ENCODE measurements around the gene COL9A1. TPM values are rescaled to one million over a fixed set of nuclear protein-coding genes. Genes with fewer than 3 reads are reported as not detected.

COL9A1 gene
- total RNA-seq, 1 experiment from 2014 or later = not detected

DNA sequence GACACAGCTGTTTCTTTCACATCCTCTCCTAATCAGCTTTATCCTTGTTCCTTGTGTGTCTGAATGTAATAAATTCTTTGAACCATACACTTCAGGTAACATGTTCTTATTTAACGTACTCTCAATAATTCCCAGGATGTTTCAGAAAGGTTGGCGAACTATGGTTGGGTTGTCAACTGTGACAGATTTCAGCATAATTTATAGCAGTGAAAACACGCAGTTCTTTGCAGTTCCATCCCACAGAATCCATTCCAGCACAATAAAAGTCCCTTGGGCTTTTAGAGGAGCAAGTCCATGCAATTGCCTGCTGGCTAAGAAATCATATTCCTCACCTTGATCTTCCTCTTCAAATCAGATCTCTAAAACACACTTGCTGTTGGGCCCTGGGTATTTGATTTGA lies 119.3 kb downstream of the COL9A1 start:
- CTCF ChIA-PET = no interaction called here
- ATAC-seq (no peak), DNase-seq (ENCODE audit: low read depth, low spot score) (no peak)
- in situ Hi-C loops (cut with HindIII; ENCODE audit: low pct_unique_long_range_greater_than_20kb, low sequenced_read_pairs) (no loop called here), intact Hi-C loops (cut with micrococcal nuclease; ENCODE audit: unreplicated experiment) (no loop called here)
- no peak overlapping the region for H3K4me3 ChIP-seq (ENCODE audit: low read depth in 2 of 2, low read length in 2 of 2)
- H3K4me1 ChIP-seq (ENCODE audit: control insufficient read depth, insufficient read depth, low read length) = no peaks in the 10 kb centered on the region
- H3K36me3 ChIP-seq (ENCODE audit: control insufficient read depth, insufficient read depth, low read length) = no peaks in the 10 kb centered on the region
- no TSS peak for BruUV-seq (replicated peaks)
- TF ChIP-seq REST (IDR thresholded peaks at IDR 0.05; ENCODE audit: insufficient read depth in 1 of 2, low read depth in 2 of 2, low read length in 1 of 2) = no peak
- TF ChIP-seq SIN3A (IDR thresholded peaks at IDR 0.05; ENCODE audit: borderline replicate concordance, insufficient read depth, low read depth, low read length) = no peak
- no peak for TF ChIP-seq TCF7L2 (IDR thresholded peaks at IDR 0.05; ENCODE audit: low read depth, low read length)
- TF ChIP-seq, protein P1, sequence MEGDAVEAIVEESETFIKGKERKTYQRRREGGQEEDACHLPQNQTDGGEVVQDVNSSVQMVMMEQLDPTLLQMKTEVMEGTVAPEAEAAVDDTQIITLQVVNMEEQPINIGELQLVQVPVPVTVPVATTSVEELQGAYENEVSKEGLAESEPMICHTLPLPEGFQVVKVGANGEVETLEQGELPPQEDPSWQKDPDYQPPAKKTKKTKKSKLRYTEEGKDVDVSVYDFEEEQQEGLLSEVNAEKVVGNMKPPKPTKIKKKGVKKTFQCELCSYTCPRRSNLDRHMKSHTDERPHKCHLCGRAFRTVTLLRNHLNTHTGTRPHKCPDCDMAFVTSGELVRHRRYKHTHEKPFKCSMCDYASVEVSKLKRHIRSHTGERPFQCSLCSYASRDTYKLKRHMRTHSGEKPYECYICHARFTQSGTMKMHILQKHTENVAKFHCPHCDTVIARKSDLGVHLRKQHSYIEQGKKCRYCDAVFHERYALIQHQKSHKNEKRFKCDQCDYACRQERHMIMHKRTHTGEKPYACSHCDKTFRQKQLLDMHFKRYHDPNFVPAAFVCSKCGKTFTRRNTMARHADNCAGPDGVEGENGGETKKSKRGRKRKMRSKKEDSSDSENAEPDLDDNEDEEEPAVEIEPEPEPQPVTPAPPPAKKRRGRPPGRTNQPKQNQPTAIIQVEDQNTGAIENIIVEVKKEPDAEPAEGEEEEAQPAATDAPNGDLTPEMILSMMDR (IDR thresholded peaks at IDR 0.05) = no peak
- no peak for TF ChIP-seq POLR2AphosphoS5 (IDR thresholded peaks at IDR 0.05; ENCODE audit: low read depth, low read length)
- H3K9me3 ChIP-seq (ENCODE audit: control insufficient read depth, insufficient read depth, low read depth, low read length) = no peaks in the 10 kb centered on the region
- H3K27ac ChIP-seq (ENCODE audit: low read length) = no peak overlapping the region
- POLR2A ChIA-PET = no interaction called here
- no peaks in the 10 kb centered on the region for H3K27me3 ChIP-seq (ENCODE audit: control insufficient read depth, insufficient read depth, low read length)

DNA sequence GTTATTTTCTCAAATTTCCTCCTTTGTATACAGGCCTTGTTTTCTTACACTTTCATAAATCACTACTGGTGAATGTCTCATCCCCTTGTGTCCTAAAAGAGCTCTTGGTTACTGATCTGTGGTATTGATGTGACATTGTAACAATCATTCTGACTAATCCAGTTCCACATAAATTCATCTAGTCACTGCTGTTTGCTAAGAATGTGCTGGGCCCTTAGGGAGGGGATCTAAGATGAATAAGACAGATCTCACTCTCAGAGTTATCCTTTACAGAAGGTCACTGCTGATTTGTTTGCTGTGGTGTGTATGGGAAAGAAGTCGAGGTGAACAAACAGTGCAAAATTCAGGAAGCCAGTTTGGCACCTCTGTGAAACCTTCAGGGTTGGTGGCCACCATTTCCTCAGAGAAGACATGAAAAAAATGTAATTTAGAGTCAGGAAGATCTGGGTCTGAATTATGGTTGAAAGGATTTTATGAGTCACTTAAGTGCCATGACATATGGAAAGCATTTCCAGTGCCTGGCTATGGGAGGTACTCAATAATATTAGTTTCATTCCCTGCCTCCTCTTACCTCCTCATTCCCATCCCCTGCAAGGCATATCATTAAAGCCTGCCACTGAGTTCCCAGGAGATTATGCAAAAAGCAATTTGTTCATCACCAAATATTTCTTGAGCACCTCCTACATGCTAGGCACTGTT lies 121.8 kb downstream of the COL9A1 start:
- ChIA-PET POLR2A (no interaction called here), CTCF (no interaction called here)
- in situ Hi-C loops (cut with HindIII; ENCODE audit: low pct_unique_long_range_greater_than_20kb, low sequenced_read_pairs) (no loop called here), intact Hi-C loops (cut with micrococcal nuclease; ENCODE audit: unreplicated experiment) (no loop called here)
- H3K36me3 ChIP-seq (ENCODE audit: control insufficient read depth, insufficient read depth, low read length) = no peaks in the 10 kb centered on the region
- DNase-seq (ENCODE audit: low read depth, low spot score) (no peak), ATAC-seq (no peak)
- no peak overlapping the region for H3K4me3 ChIP-seq (ENCODE audit: low read depth in 2 of 2, low read length in 2 of 2)
- H3K27ac ChIP-seq (ENCODE audit: low read length) = no peak overlapping the region
- TF ChIP-seq, protein P1 (IDR thresholded peaks at IDR 0.05) = no peak
- no peak for TF ChIP-seq POLR2AphosphoS5 (IDR thresholded peaks at IDR 0.05; ENCODE audit: low read depth, low read length)
- no peak for TF ChIP-seq TCF7L2 (IDR thresholded peaks at IDR 0.05; ENCODE audit: low read depth, low read length)
- no peak for TF ChIP-seq REST (IDR thresholded peaks at IDR 0.05; ENCODE audit: insufficient read depth in 1 of 2, low read depth in 2 of 2, low read length in 1 of 2)
- TF ChIP-seq SIN3A (IDR thresholded peaks at IDR 0.05; ENCODE audit: borderline replicate concordance, insufficient read depth, low read depth, low read length) = no peak
- H3K27me3 ChIP-seq (ENCODE audit: control insufficient read depth, insufficient read depth, low read length) = no peaks in the 10 kb centered on the region
- H3K9me3 ChIP-seq (ENCODE audit: control insufficient read depth, insufficient read depth, low read depth, low read length) = no peaks in the 10 kb centered on the region
- BruUV-seq (replicated peaks) = no TSS peak
- no peaks in the 10 kb centered on the region for H3K4me1 ChIP-seq (ENCODE audit: control insufficient read depth, insufficient read depth, low read length)
